HEK293 (cell line): ENCODE results near the gene FRMD5.

Experiments used
- CTCF ChIA-PET: fragments of 350-600 bp; formaldehyde crosslinking; extraction: SDS; loops from one replicate; lab custom pipeline; 2021; ENCODE audit warnings: antibody characterized with exemption; lab: Yijun Ruan, JAX
- POLR2A ChIA-PET: fragments of 300-600 bp; formaldehyde crosslinking; extraction: SDS; loops from one replicate; lab custom pipeline; 2020; ENCODE audit warnings: antibody characterized with exemption, inconsistent platforms; lab: Yijun Ruan, JAX
- H3K27ac ChIP-seq: fragments of 200-500 bp; sonication (Bioruptor generic); 2 replicates; pipeline ENCODE4 v1.5.1; 2014; ENCODE audit warnings: low read depth, low read length, control low read depth, inconsistent platforms; ENCODE audit errors: extremely low read depth
- H3K36me3 ChIP-seq, 2 experiments: fragments of 200-500 bp in 1 of 2; sonication (Bioruptor generic) in 1 of 2; 1 replicate in 1 of 2; 2 replicates in 1 of 2; pipeline ENCODE4 v1.5.1; 2014 to 2017; ENCODE audit warnings: inconsistent platforms in 2 of 2, low read length in 2 of 2; ENCODE audit not compliant: control insufficient read depth in 2 of 2, insufficient read depth in 1 of 2
- H3K4me1 ChIP-seq: fragments of 200-500 bp; sonication (Bioruptor generic); 2 replicates; pipeline ENCODE4 v1.5.1; 2014; ENCODE audit warnings: mild to moderate bottlenecking, low read length, inconsistent platforms; ENCODE audit not compliant: control insufficient read depth, insufficient read depth
- H3K4me3 ChIP-seq: 2 replicates; pipeline ENCODE4 v1.5.1; 2011; ENCODE audit warnings: low read depth, mild to moderate bottlenecking, control low read depth, low read length, moderate library complexity
- H3K9me3 ChIP-seq: fragments of 200-500 bp; sonication (Bioruptor generic); 2 replicates; pipeline ENCODE4 v1.5.1; 2014; ENCODE audit warnings: low read depth, low read length, inconsistent platforms; ENCODE audit not compliant: control insufficient read depth, insufficient read depth
- EGR2 ChIP-seq: fragments of 450-650 bp; formaldehyde crosslinking; IDR thresholded peaks from 2 replicates; pipeline ENCODE4 v1.5.1; 2016; ENCODE audit warnings: low read depth, missing biosample characterization, missing genetic modification characterization
- HOXC10 ChIP-seq: sonication (generic); formaldehyde crosslinking; IDR thresholded peaks from 2 replicates; pipeline ENCODE4 v1.8.1; 2023; ENCODE audit warnings: mild to moderate bottlenecking, missing genetic modification reagents
- KLF9 ChIP-seq: fragments of 450-650 bp; formaldehyde crosslinking; IDR thresholded peaks from 2 replicates; pipeline ENCODE4 v1.5.1; 2016; ENCODE audit warnings: missing biosample characterization, missing genetic modification characterization, low read depth
- OSR2 ChIP-seq: fragments of 450-650 bp; formaldehyde crosslinking; IDR thresholded peaks from 2 replicates; pipeline ENCODE4 v1.5.1; 2016; ENCODE audit warnings: missing biosample characterization, missing genetic modification characterization
- RBAK ChIP-seq: fragments of 450-650 bp; formaldehyde crosslinking; IDR thresholded peaks from 2 replicates; pipeline ENCODE4 v1.5.1; 2016; ENCODE audit warnings: missing biosample characterization, missing genetic modification characterization
- SCRT1 ChIP-seq: fragments of 450-650 bp; formaldehyde crosslinking; IDR thresholded peaks from 2 replicates; pipeline ENCODE4 v1.5.1; 2016; ENCODE audit warnings: missing biosample characterization, missing genetic modification characterization, borderline replicate concordance
- SP3 ChIP-seq: fragments of 450-650 bp; formaldehyde crosslinking; IDR thresholded peaks from 2 replicates; pipeline ENCODE4 v1.5.1; 2016; ENCODE audit warnings: missing biosample characterization, missing genetic modification characterization
- TCF7L2 ChIP-seq: IDR thresholded peaks from 2 replicates; pipeline ENCODE4 v1.6.1; 2011; ENCODE audit warnings: low read depth, mild to moderate bottlenecking, inconsistent platforms, low read length, moderate library complexity, borderline replicate concordance
- TRIM28 ChIP-seq: IDR thresholded peaks from 2 replicates; pipeline ENCODE4 v1.6.1; 2011; ENCODE audit warnings: low read length, control low read depth, borderline replicate concordance
- ZBTB1 ChIP-seq: fragments of 450-650 bp; formaldehyde crosslinking; IDR thresholded peaks from 2 replicates; pipeline ENCODE4 v1.5.1; 2016; ENCODE audit warnings: missing biosample characterization, missing genetic modification characterization
- ZIC2 ChIP-seq: fragments of 450-650 bp; formaldehyde crosslinking; IDR thresholded peaks from 2 replicates; pipeline ENCODE4 v1.5.1; 2016; ENCODE audit warnings: missing biosample characterization, missing genetic modification characterization
- ZNF221 ChIP-seq: fragments of 450-650 bp; formaldehyde crosslinking; IDR thresholded peaks from 2 replicates; pipeline ENCODE4 v1.5.1; 2017; ENCODE audit warnings: missing biosample characterization, missing genetic modification characterization, borderline replicate concordance
- ZNF26 ChIP-seq: fragments of 450-650 bp; formaldehyde crosslinking; IDR thresholded peaks from 2 replicates; pipeline ENCODE4 v1.5.1; 2016; ENCODE audit warnings: missing biosample characterization, missing genetic modification characterization
- ZNF48 ChIP-seq: fragments of 450-650 bp; formaldehyde crosslinking; IDR thresholded peaks from 2 replicates; pipeline ENCODE4 v1.5.1; 2016; ENCODE audit warnings: missing biosample characterization, missing genetic modification characterization
- ZNF530 ChIP-seq: fragments of 450-650 bp; formaldehyde crosslinking; IDR thresholded peaks from 2 replicates; pipeline ENCODE4 v1.5.1; 2016; ENCODE audit warnings: low read depth, missing biosample characterization, missing genetic modification characterization
- ZNF555 ChIP-seq: fragments of 450-650 bp; formaldehyde crosslinking; conservative IDR thresholded peaks from 2 replicates; pipeline ENCODE4 v1.5.1; 2017; ENCODE audit warnings: missing biosample characterization, mild to moderate bottlenecking, missing genetic modification characterization, inconsistent platforms
- ZNF560 ChIP-seq: fragments of 450-650 bp; formaldehyde crosslinking; IDR thresholded peaks from 2 replicates; pipeline ENCODE4 v1.5.1; 2017; ENCODE audit warnings: missing biosample characterization, missing genetic modification characterization, borderline replicate concordance
- ZNF610 ChIP-seq: fragments of 450-650 bp; formaldehyde crosslinking; IDR thresholded peaks from 2 replicates; pipeline ENCODE4 v1.5.1; 2016; ENCODE audit warnings: missing biosample characterization, missing genetic modification characterization, borderline replicate concordance
- ZNF670 ChIP-seq: fragments of 450-650 bp; formaldehyde crosslinking; IDR thresholded peaks from 2 replicates; pipeline ENCODE4 v1.5.1; 2016; ENCODE audit warnings: missing biosample characterization, missing genetic modification characterization, low read depth
- ZNF677 ChIP-seq: fragments of 450-650 bp; IDR thresholded peaks from 2 replicates; pipeline ENCODE4 v1.5.0; 2018; ENCODE audit warnings: missing biosample characterization, mild to moderate bottlenecking, missing genetic modification characterization, moderate library complexity
- ZNF837 ChIP-seq: fragments of 450-650 bp; formaldehyde crosslinking; IDR thresholded peaks from 2 replicates; pipeline ENCODE4 v1.5.1; 2016; ENCODE audit warnings: missing biosample characterization, missing genetic modification characterization

The FRMD5 gene

GRCh38 chr15:44153352-44153751 lies 41.7 kb downstream of the FRMD5 start:
- no peak overlapping the region for H3K27ac ChIP-seq

GRCh38 chr15:44149224-44149623 lies 45.8 kb downstream of the FRMD5 start:
- H3K9me3 ChIP-seq, result no peaks in the 10 kb centered on the region
- H3K36me3 ChIP-seq, result no peaks in the 10 kb centered on the region
- H3K4me1 ChIP-seq, result no peaks in the 10 kb centered on the region
- ChIA-PET CTCF (no interaction called here), POLR2A (no interaction called here)
- no peak for TF ChIP-seq ZNF610 (tag by site-specific recombination)
- no peak for TF ChIP-seq EGR2 (tag by site-specific recombination)
- TF ChIP-seq KLF9 (tag by site-specific recombination), result no peak
- TF ChIP-seq ZNF670 (tag by site-specific recombination), result no peak
- no peak overlapping the region for H3K4me3 ChIP-seq
- no peak overlapping the region for H3K27ac ChIP-seq

More at GRCh38 chr15:44153352-44153751, 41.7 kb downstream of the FRMD5 start:
- peaks cover 3% of the 10 kb centered on the region; the same call in 1 of the 2 replicates for H3K4me1 ChIP-seq
- no peaks in the 10 kb centered on the region for H3K9me3 ChIP-seq
- ChIA-PET CTCF (no interaction called here), POLR2A (no interaction called here)
- no peak overlapping the region for H3K4me3 ChIP-seq
- H3K36me3 ChIP-seq, result no peaks in the 10 kb centered on the region
- TF ChIP-seq ZNF555 (tag by site-specific recombination) (no peak), HOXC10 (CRISPR knock-in tag) (no peak), ZIC2 (tag by site-specific recombination) (no peak), ZBTB1 (no peak), ZNF221 (tag by site-specific recombination) (no peak), SCRT1 (tag by site-specific recombination) (no peak)
- TF ChIP-seq, all 188 proteins: peak for 0

- no peaks in the 10 kb centered on the region for H3K4me1 ChIP-seq
- H3K4me3 ChIP-seq, result no peak overlapping the region
- ChIA-PET POLR2A (no interaction called here), CTCF (no interaction called here)
- H3K27ac ChIP-seq, result no peak overlapping the region
- no peaks in the 10 kb centered on the region for H3K9me3 ChIP-seq
- TF ChIP-seq ZNF48 (tag by site-specific recombination) (no peak), ZNF555 (tag by site-specific recombination) (no peak), ZNF530 (tag by site-specific recombination) (no peak), TCF7L2 (no peak), RBAK (tag by site-specific recombination) (no peak), ZNF677 (tag by site-specific recombination) (no peak), ZNF26 (tag by site-specific recombination) (no peak), TRIM28 (no peak), SP3 (tag by site-specific recombination) (no peak), ZNF837 (no peak), OSR2 (tag by site-specific recombination) (no peak), ZNF560 (no peak)
- no peaks in the 10 kb centered on the region for H3K36me3 ChIP-seq
Observed at GRCh38 chr15:44148580-44148979, 46.5 kb downstream of the FRMD5 start.
